ENCODE measurements around the gene MRPS22. TPM values are rescaled to one million over a fixed set of nuclear protein-coding genes. Genes with fewer than 3 reads are reported as not detected.
"Not testable (repeated sequence)": the region's sequence is repeated elsewhere in the genome, so short reads cannot be mapped to it uniquely, and the experiment has no call there.

Gene MRPS22
- total RNA-seq, 2 experiments from 2014 or later = 31.9 to 37.2 TPM

DNA sequence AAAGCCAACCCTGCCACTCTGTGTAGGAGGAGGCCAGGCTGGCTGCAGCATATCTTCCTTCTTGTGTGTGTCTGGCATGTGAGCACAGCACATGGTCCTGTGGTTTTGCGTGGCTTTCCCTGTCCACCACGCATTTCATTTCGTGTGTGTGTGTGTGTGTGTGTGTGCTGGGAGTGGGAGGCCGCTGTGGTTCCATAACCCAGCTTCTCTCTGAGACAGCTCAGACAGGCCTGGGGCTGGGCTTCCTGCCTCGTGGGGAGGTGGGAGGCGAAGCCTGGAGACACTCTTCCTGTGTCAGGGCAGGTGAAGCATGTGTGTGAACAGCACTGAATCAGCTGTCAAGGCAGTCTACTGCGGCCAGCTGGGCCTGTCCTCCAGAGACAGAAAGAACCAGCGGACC is 16.0 kb upstream of the MRPS22 start:
- H3K27ac Mint-ChIP-seq = no peak overlapping the region
- CTCF ChIA-PET = interaction anchor here (1.3 to 5.5 kb wide), 5 partner anchors 25 to 392 kb away, joined by 3 to 74 read pairs (median 9); no protein-coding TSS in a partner anchor

DNA sequence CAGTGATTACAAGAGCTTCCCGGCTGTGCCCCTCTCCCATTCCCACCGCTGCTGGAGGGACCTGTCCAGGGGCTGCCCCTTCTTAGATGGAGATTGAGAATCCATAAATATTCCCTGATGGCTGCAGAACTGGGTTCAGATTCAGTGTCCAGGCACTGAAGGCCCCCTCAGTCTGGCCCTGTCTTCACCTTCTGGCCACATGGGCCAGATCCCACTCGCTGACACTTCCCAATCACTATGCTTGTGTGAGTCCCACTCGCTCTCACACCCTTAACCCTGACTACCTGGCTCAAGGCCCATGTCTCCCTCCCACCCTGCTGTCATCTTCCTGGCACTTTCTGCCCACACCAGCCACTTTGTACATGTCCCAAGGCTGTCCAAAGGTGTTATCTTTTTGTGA is 15.5 kb upstream of the MRPS22 start:
- Mint-ChIP-seq H3K4me1 (peaks cover 18% of the 10 kb centered on the region), H3K27ac (no peak overlapping the region), H3K36me3 (ENCODE audit: low read depth) (no peaks in the 10 kb centered on the region), H3K4me3 (no peak overlapping the region), H3K27me3 (peaks cover 25% of the 10 kb centered on the region), H3K9me3 (no peaks in the 10 kb centered on the region)
- ChIA-PET CTCF (interaction anchor here (0.9 to 5.5 kb wide), 9 partner anchors 13 to 395 kb away, joined by 3 to 74 read pairs (median 6); no protein-coding TSS in a partner anchor), POLR2A (interaction anchor here (2.4 kb wide), 1 partner anchor 216 kb away, joined by 10 read pairs; no protein-coding TSS in a partner anchor)
- no peak for DNase-seq

More for the DNA sequence above, 16.0 kb upstream of the MRPS22 start:
- H3K27me3 Mint-ChIP-seq = peaks cover 22% of the 10 kb centered on the region
- peaks cover 18% of the 10 kb centered on the region for H3K4me1 Mint-ChIP-seq
- no peak overlapping the region for H3K4me3 Mint-ChIP-seq
- no peak for DNase-seq
- no peaks in the 10 kb centered on the region for H3K9me3 Mint-ChIP-seq
- H3K36me3 Mint-ChIP-seq (ENCODE audit: low read depth) = no peaks in the 10 kb centered on the region
- POLR2A ChIA-PET = interaction anchor here (2.4 kb wide), 1 partner anchor 216 kb away, joined by 10 read pairs; no protein-coding TSS in a partner anchor

DNA sequence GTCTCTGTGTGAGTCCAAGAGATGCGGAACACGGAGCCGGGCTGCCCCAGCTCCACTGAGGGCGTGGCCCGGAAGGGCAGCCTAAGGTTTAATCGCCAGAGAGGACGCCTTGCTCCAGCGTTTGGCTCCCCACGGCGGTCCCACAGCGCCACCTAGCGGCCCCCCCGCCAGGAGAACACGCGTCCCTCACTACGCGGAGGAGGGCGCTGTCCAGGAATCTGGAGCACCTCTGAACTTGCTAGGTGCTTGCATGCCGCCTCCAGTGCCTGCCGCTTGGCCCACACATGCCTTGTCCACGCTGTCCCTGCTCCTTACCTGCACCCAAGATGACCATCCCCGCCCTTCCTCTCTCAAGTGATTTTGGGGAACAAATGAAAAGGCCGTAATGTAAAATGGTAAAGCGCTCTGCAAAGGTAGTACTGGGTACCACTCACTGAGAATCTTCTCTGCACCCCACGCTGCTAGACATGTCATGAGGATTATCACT is 14.4 kb upstream of the MRPS22 start:
- ChIA-PET CTCF (interaction anchor here (0.6 to 5.5 kb wide), 25 partner anchors 11 to 735 kb away, joined by 3 to 74 read pairs (median 4); partner anchors contain the start of genes CEP70 and COPB2), POLR2A (interaction anchor here (1.4 to 2.4 kb wide), 2 partner anchors 13 to 217 kb away, joined by 3 to 10 read pairs; no protein-coding TSS in a partner anchor)
- Mint-ChIP-seq H3K36me3 (ENCODE audit: low read depth) (no peaks in the 10 kb centered on the region), H3K27me3 (peaks cover 29% of the 10 kb centered on the region), H3K4me3 (peak overlapping the region; percentile 52), H3K9me3 (no peaks in the 10 kb centered on the region), H3K27ac (no peak overlapping the region), H3K4me1 (peaks cover 18% of the 10 kb centered on the region)
- peak; percentile 91 for DNase-seq

DNA sequence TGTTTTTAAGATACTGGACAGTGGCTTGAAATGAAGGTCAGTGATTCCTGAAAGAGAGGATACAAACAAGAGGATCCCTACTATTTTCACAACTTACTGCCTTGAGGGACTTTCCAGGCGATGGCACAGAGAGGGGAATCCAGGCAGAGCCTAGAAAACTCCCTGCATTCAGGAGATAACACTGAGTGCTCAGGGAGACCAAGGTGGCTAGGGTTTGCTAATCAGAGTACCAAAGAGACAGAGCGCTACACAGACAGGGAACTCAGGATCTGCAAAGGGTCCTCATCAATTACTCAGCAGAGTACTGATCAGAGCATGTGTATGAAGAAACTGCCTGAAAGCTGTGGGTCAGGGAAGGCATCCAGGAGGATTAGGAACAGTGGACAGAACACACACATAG is 11.7 kb upstream of the MRPS22 start:
- no peak for DNase-seq
- no peaks in the 10 kb centered on the region for H3K9me3 Mint-ChIP-seq
- ChIA-PET POLR2A (no interaction called here), CTCF (interaction anchor here (5.5 kb wide), 1 partner anchor 220 kb away, joined by 74 read pairs; no protein-coding TSS in a partner anchor)
- peaks cover 18% of the 10 kb centered on the region for H3K4me1 Mint-ChIP-seq
- H3K36me3 Mint-ChIP-seq (ENCODE audit: low read depth) = no peaks in the 10 kb centered on the region
- no peak overlapping the region for H3K4me3 Mint-ChIP-seq
- no peak overlapping the region for H3K27ac Mint-ChIP-seq
- peaks cover 29% of the 10 kb centered on the region for H3K27me3 Mint-ChIP-seq

DNA sequence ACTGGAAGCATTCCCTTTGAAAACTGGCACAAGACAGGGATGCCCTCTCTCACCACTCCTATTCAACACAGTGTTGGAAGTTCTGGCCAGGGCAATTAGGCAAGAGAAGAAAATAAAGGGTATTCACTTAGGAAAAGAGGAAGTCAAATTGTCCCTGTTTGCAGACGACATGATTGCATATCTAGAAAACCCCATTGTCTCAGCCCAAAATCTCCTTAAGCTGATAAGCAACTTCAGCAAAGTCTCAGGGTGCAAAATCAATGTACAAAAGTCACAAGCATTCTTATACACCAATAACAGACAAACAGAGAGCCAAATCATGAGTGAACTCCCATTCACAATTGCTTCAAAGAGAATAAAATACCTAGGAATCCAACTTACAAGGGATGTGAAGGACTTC is 9.1 kb upstream of the MRPS22 start:
- H3K36me3 Mint-ChIP-seq (ENCODE audit: low read depth); POLR2A ChIA-PET; H3K4me3 Mint-ChIP-seq; DNase-seq; CTCF ChIA-PET; H3K9me3 Mint-ChIP-seq; H3K27ac Mint-ChIP-seq: not testable (repeated sequence)
- H3K27me3 Mint-ChIP-seq = peaks cover 27% of the 10 kb centered on the region
- peaks cover 11% of the 10 kb centered on the region for H3K4me1 Mint-ChIP-seq

DNA sequence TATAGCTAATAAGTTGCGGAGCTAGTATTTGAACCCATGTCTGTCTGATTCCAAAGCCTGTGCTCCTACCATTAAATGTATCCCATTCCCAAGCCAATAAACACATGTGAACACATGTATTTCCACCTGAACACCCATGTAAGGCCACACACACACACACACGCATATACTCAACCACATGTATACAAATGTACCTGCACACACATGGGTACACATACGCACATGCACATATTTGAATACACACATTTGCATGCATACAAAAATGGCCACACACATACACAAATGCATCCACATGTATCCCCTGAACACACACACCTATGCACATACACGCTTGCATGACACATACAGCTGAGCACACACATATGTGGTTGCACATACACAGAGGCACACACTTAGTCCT is 5.4 kb upstream of the MRPS22 start:
- ChIA-PET CTCF (interaction anchor here (4.8 kb wide), 1 partner anchor 9 kb away, joined by 21 read pairs; no protein-coding TSS in a partner anchor), POLR2A (interaction anchor here (0.5 kb wide), 1 partner anchor 20 kb away, joined by 3 read pairs; no protein-coding TSS in a partner anchor)
- Mint-ChIP-seq H3K36me3 (ENCODE audit: low read depth) (no peaks in the 10 kb centered on the region), H3K27ac (no peak overlapping the region), H3K9me3 (no peaks in the 10 kb centered on the region), H3K4me1 (peaks cover 17% of the 10 kb centered on the region), H3K4me3 (no peak overlapping the region), H3K27me3 (peaks cover 7% of the 10 kb centered on the region)
- DNase-seq = no peak

DNA sequence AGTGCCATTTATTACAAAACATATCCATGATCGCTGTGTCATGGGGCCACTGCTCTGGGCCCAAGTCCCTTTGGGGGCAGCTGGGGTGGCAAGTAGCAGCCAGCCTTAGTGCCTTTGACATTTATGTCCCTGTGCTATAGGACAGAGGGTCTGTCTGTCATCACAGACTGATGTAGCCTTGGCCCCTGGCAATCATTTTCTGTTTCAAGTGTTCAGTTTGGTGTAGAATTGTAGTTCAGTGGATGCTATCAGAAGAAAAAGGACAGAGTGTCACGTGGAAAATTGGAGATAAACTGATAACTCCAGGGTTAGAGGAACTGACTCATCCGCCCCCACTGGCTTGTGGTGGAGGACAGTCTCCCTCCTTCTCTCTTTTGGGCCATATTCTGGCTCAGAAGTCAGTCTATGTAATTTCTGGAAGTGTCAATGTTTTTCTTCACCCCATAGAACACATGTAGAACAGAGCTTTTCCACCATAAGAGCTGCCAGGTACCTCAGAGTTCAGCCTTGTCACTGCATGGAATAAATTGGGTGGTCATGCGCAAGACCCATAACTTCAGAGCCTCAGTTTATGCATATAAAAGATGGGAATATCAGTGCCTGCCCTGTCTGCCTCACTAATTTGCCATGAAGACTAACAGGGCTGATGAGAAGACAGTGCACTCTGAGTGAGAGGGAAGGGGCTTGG is 4.5 kb upstream of the MRPS22 start:
- CTCF ChIA-PET = interaction anchor here (0.6 to 4.8 kb wide), 2 partner anchors 10 to 524 kb away, joined by 3 to 21 read pairs; no protein-coding TSS in a partner anchor
- no peaks in the 10 kb centered on the region for H3K36me3 Mint-ChIP-seq (ENCODE audit: low read depth)
- peak; percentile 26 for DNase-seq
- H3K27me3 Mint-ChIP-seq = peaks cover 3% of the 10 kb centered on the region
- H3K27ac Mint-ChIP-seq = no peak overlapping the region
- H3K9me3 Mint-ChIP-seq = no peaks in the 10 kb centered on the region
- peaks cover 20% of the 10 kb centered on the region for H3K4me1 Mint-ChIP-seq
- no peak overlapping the region for H3K4me3 Mint-ChIP-seq
- POLR2A ChIA-PET = no interaction called here

DNA sequence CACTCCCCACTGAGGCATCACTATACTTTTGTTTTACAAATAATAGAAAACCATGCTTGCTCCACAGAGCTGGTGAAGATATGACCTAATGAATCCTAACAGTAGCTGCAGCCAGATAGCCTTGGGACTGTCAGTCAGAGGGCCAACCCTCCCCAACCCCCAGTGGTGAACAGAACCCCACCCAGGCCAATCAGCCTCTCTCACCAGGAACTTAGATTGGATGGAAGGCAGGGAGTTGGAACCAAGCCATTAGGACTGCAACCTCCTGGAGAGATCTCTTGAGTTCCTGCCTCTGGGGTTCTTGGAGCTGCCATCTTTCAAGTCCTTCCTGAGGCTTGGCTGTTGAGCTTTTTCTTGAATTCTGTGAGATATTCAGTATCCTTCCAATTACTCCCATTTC is 3.0 kb upstream of the MRPS22 start:
- H3K36me3 Mint-ChIP-seq (ENCODE audit: low read depth) = no peaks in the 10 kb centered on the region
- ChIA-PET POLR2A (interaction anchor here (1.6 kb wide), 1 partner anchor 13 kb away, joined by 3 read pairs; no protein-coding TSS in a partner anchor), CTCF (interaction anchor here (1.2 to 4.8 kb wide), 2 partner anchors 12 to 229 kb away, joined by 6 to 21 read pairs; no protein-coding TSS in a partner anchor)
- H3K4me3 Mint-ChIP-seq = no peak overlapping the region
- peaks cover 3% of the 10 kb centered on the region for H3K27me3 Mint-ChIP-seq
- no peaks in the 10 kb centered on the region for H3K9me3 Mint-ChIP-seq
- H3K27ac Mint-ChIP-seq = no peak overlapping the region
- DNase-seq = no peak
- H3K4me1 Mint-ChIP-seq = peaks cover 20% of the 10 kb centered on the region

DNA sequence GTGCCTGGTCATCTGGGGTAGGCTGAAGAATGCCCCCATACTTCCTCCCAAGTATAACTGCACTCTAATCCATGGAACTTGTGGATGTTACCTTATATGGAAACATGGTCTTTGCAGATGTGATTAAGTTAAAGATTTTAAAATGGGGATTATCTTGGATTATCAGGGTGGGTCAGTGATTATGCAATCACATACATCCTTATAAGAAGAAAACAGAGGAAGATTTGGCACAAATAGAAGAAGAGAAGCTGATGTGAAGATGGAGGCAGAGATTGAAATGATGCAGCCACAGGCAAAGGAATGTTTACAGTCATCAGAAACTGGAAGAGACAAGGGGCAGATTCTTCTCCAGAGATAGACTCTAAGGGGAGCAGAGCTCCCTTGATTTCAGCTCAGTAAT is 1.8 kb upstream of the MRPS22 start:
- ChIA-PET POLR2A (interaction anchor here (1.6 kb wide), 2 partner anchors 12 kb away, joined by 3 read pairs; no protein-coding TSS in a partner anchor), CTCF (interaction anchor here (1.5 to 4.8 kb wide), 2 partner anchors 13 to 231 kb away, joined by 3 to 21 read pairs; no protein-coding TSS in a partner anchor)
- no peak for DNase-seq
- Mint-ChIP-seq H3K9me3 (no peaks in the 10 kb centered on the region), H3K27me3 (peaks cover 3% of the 10 kb centered on the region), H3K27ac (no peak overlapping the region), H3K4me1 (peaks cover 20% of the 10 kb centered on the region), H3K4me3 (no peak overlapping the region), H3K36me3 (ENCODE audit: low read depth) (peaks cover under 1% of the 10 kb centered on the region)

DNA sequence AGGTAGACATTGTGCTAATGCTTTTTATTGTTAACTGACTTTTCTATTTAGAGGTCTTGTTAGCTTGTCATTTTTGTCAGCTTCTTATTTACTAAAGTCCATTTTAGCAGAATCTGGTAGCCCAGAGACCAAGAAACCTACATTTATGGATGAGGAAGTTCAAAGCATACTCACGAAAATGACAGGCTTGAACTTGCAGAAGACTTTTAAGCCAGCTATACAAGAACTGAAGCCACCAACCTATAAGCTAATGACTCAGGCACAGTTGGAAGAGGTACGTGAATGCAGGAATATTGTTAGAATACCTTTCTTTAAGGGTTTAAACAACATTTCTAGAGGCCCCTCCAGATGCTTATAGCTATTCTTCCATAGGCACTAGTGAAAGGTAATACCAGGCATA is 3.0 kb downstream of the MRPS22 start:
- ChIA-PET POLR2A (interaction anchor here (0.9 to 1.3 kb wide), 2 partner anchors 9 to 17 kb away, joined by 3 to 4 read pairs; no protein-coding TSS in a partner anchor), CTCF (interaction anchor here (0.9 to 1.2 kb wide), 2 partner anchors 18 to 42 kb away, joined by 3 to 4 read pairs; partner anchors contain the start of gene COPB2)
- no peaks in the 10 kb centered on the region for H3K9me3 Mint-ChIP-seq
- H3K27me3 Mint-ChIP-seq = no peaks in the 10 kb centered on the region
- H3K27ac Mint-ChIP-seq = no peak overlapping the region
- H3K36me3 Mint-ChIP-seq (ENCODE audit: low read depth) = peaks cover 29% of the 10 kb centered on the region
- H3K4me1 Mint-ChIP-seq = peaks cover 6% of the 10 kb centered on the region
- DNase-seq = no peak
- no peak overlapping the region for H3K4me3 Mint-ChIP-seq

DNA sequence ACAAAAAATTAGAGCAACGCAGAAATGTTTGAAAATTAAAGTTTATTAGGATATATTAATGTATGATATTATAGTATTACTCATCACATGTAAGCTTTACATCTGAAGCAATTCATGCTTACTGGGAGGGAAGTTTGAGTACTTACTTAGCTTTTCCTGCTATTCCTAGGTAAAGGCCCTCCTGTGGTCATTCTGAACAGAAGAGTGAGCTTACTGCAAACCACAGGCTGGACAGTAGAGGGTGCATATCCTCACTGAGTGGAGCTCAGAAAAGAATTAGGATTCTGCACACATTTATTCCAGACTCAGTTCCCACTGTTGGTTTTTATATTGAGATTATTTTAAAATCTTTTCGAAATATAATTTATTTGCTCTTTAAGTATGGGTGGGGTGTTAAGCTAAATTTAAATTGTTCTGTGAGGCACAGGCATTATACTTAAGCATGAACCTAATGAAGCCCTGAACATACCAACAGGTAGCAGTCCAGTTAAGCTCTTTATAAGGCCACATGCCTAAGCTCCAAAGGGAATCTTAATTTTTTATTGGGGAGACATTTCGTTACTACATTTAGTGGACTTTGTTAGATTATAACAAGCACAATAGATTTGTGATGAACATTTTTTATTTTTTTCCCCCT is 10.2 kb downstream of the MRPS22 start:
- no peak for DNase-seq
- Mint-ChIP-seq H3K9me3 (no peaks in the 10 kb centered on the region), H3K4me1 (peaks cover 15% of the 10 kb centered on the region), H3K36me3 (ENCODE audit: low read depth) (peaks cover 74% of the 10 kb centered on the region), H3K27ac (no peak overlapping the region), H3K27me3 (no peaks in the 10 kb centered on the region), H3K4me3 (no peak overlapping the region)
- CTCF ChIA-PET = interaction anchor here (1.1 to 2.0 kb wide), 5 partner anchors 9 to 74 kb away, joined by 3 to 9 read pairs (median 3); partner anchors contain the start of gene MRPS22
- POLR2A ChIA-PET = interaction anchor here (1.0 to 2.7 kb wide), 3 partner anchors 9 to 35 kb away, joined by 3 to 20 read pairs (median 9); partner anchors contain the start of genes COPB2 and MRPS22

DNA sequence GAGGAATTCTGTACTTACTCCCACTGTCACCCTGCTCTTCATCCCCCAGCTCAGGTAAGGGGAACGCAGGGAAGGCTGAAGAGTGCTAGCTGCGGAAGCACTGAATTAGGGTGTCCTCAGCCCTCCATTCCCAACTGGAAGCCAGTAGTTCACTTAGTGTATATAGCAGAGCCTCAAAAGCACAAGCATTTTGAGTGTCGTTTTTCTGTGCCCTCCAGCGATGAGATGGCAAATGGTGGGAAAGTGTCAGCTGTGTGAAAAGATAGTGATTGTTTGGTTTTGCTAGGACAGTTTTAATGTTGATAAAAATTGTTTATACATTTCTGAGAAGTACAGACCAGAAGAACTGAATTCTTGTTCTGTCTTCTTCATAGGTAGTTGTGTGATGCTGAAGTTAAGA is 10.8 kb downstream of the MRPS22 start:
- CTCF ChIA-PET = interaction anchor here (1.1 to 2.0 kb wide), 4 partner anchors 9 to 74 kb away, joined by 3 to 9 read pairs (median 4); partner anchors contain the start of gene MRPS22
- H3K9me3 Mint-ChIP-seq = no peaks in the 10 kb centered on the region

More for the DNA sequence above, 10.8 kb downstream of the MRPS22 start:
- no peak for DNase-seq
- Mint-ChIP-seq H3K4me3 (no peak overlapping the region), H3K36me3 (ENCODE audit: low read depth) (peaks cover 76% of the 10 kb centered on the region), H3K27me3 (no peaks in the 10 kb centered on the region), H3K27ac (no peak overlapping the region), H3K4me1 (peaks cover 15% of the 10 kb centered on the region)
- POLR2A ChIA-PET = interaction anchor here (2.5 to 2.7 kb wide), 2 partner anchors 10 to 35 kb away, joined by 9 to 20 read pairs; partner anchors contain the start of genes COPB2 and MRPS22
